HCT116 (cell line): ENCODE results near the gene MATK. TPM values are rescaled to one million over a fixed set of nuclear protein-coding genes. Genes with fewer than 3 reads are reported as not detected.

Experiments used
- ATAC-seq: fragments of 200-7000 bp; cut with Tn5 transposase; 2 replicates; pipeline ENCODE4 v1.9.1; 2020; ENCODE audit warnings: mild to moderate bottlenecking, moderate library complexity
- BruUV-seq: library from RNA; stranded (reverse); fragments of 400-500 nt; replicated peaks from 2 replicates; lab custom pipeline; 2021; lab: Mats Ljungman, UMichigan
- CTCF ChIA-PET: fragments of 300-600 bp; sonication (Branson Sonifier 250); formaldehyde crosslinking; loops from one replicate; lab custom pipeline; 2021; ENCODE audit warnings: antibody characterized with exemption; lab: Charles Lee
- POLR2A ChIA-PET: fragments of 300-600, 350-600 bp; sonication (Branson Sonifier 250); formaldehyde crosslinking; loops from one replicate; lab custom pipeline; 2021; ENCODE audit warnings: antibody characterized with exemption; lab: Charles Lee
- RAD21 ChIA-PET, 2 experiments: fragments of 300-600 bp; sonication (Branson Sonifier 250); formaldehyde crosslinking; loops; one replicate each; lab custom pipeline; 2023; ENCODE audit warnings: low total read pairs in 2 of 2; ENCODE audit not compliant: uncharacterized antibody in 2 of 2, unreplicated experiment in 2 of 2, low non-redundant PET in 1 of 2; lab: Charles Lee
- DNase-seq: peaks from one replicate; pipeline ENCODE4 v3.0.0-alpha.2; 2010; ENCODE audit warnings: low read depth, low spot score
- H2AFZ ChIP-seq: fragments of 200-600 bp; shearing (Covaris generic), sonication (generic); 2 replicates; pipeline ENCODE4 v1.6.1; 2017; ENCODE audit warnings: low read depth, mixed run types, mixed read lengths, antibody characterized with exemption, low read length; ENCODE audit not compliant: poor library complexity, severe bottlenecking
- H3K27ac ChIP-seq: 2 replicates; pipeline ENCODE4 v1.5.1; 2012; ENCODE audit warnings: low read depth, low read length
- H3K27me3 ChIP-seq: fragments of 200-600 bp; sonication (generic); 2 replicates; pipeline ENCODE4 v1.6.1; 2016; ENCODE audit warnings: mixed run types, low read length, mixed read lengths; ENCODE audit not compliant: insufficient read depth
- H3K36me3 ChIP-seq, 2 experiments: fragments of 200-500 bp in 1 of 2; fragments of 200-600 bp in 1 of 2; sonication (Bioruptor generic) in 1 of 2; sonication (generic) in 1 of 2; 2 replicates each; pipeline versions ENCODE4 v1.5.1 to v1.6.1; 2014 to 2016; ENCODE audit warnings: low read length in 2 of 2, inconsistent platforms in 1 of 2, mixed read lengths in 1 of 2, mixed run types in 1 of 2; ENCODE audit not compliant: insufficient read depth in 2 of 2, control insufficient read depth in 1 of 2
- H3K4me1 ChIP-seq, 2 experiments: fragments of 200-600 bp in 1 of 2; sonication (generic) in 1 of 2; 2 replicates each; pipeline versions ENCODE4 v1.5.1 to v1.6.1; 2012 to 2017; ENCODE audit warnings: low read length in 2 of 2, inconsistent platforms in 1 of 2, mild to moderate bottlenecking in 1 of 2, mixed read lengths in 1 of 2, mixed run types in 1 of 2, moderate library complexity in 1 of 2; ENCODE audit not compliant: insufficient read depth in 2 of 2, control insufficient read depth in 1 of 2
- H3K4me2 ChIP-seq: fragments of 200-600 bp; sonication (generic); 2 replicates; pipeline ENCODE4 v1.6.1; 2017; ENCODE audit warnings: mixed run types, low read length, mixed read lengths
- H3K4me3 ChIP-seq, 2 experiments: fragments of 200-600 bp in 1 of 2; sonication (generic) in 1 of 2; replicated peaks in 1 of 2; 2 replicates each; pipeline ENCODE4 v1.5.1; 2011 to 2016; ENCODE audit warnings: low read length in 2 of 2, control low read depth in 1 of 2, low read depth in 1 of 2, mild to moderate bottlenecking in 1 of 2, mixed read lengths in 1 of 2, mixed run types in 1 of 2
- H3K79me2 ChIP-seq: fragments of 200-600 bp; sonication (generic); 2 replicates; pipeline ENCODE4 v1.6.1; 2017; ENCODE audit warnings: mild to moderate bottlenecking, mixed run types, low read length, moderate library complexity, mixed read lengths; ENCODE audit not compliant: insufficient read depth
- H3K9ac ChIP-seq: fragments of 200-600 bp; sonication (generic); 2 replicates; pipeline ENCODE4 v1.6.1; 2016; ENCODE audit warnings: low read length, mixed read lengths
- H3K9me2 ChIP-seq: fragments of 200-600 bp; sonication (generic), shearing (Covaris generic); 2 replicates; pipeline ENCODE4 v1.6.1; 2017; ENCODE audit warnings: mixed run types, mild to moderate bottlenecking, moderate library complexity; ENCODE audit not compliant: insufficient read depth
- H3K9me3 ChIP-seq, 2 experiments: fragments of 200-500 bp in 1 of 2; fragments of 200-600 bp in 1 of 2; sonication (Bioruptor generic) in 1 of 2; sonication (generic) in 1 of 2; 2 replicates each; pipeline ENCODE4 v1.6.1; 2014 to 2017; ENCODE audit warnings: low read length in 2 of 2, mixed read lengths in 2 of 2, inconsistent platforms in 1 of 2, low read depth in 1 of 2, mild to moderate bottlenecking in 1 of 2, mixed run types in 1 of 2, moderate library complexity in 1 of 2; ENCODE audit not compliant: control insufficient read depth in 1 of 2, insufficient read depth in 1 of 2
- H4K20me1 ChIP-seq: fragments of 200-600 bp; sonication (generic), shearing (Covaris generic); 2 replicates; pipeline ENCODE4 v1.6.1; 2017; ENCODE audit warnings: mixed run types, mild to moderate bottlenecking, moderate library complexity; ENCODE audit not compliant: insufficient read depth
- ATF3 ChIP-seq: IDR thresholded peaks from 2 replicates; pipeline ENCODE4 v1.6.1; 2012
- CBX3 ChIP-seq: IDR thresholded peaks from 2 replicates; pipeline ENCODE4 v1.6.1; 2012; ENCODE audit warnings: low read depth
- CEBPB ChIP-seq: IDR thresholded peaks from 2 replicates; pipeline ENCODE4 v1.6.1; 2012; ENCODE audit warnings: low read depth
- ELF1 ChIP-seq: IDR thresholded peaks from 2 replicates; pipeline ENCODE4 v1.6.1; 2012; ENCODE audit warnings: low read depth, borderline replicate concordance
- EZH2 ChIP-seq: fragments of 200-600 bp; sonication (generic); IDR thresholded peaks from 2 replicates; pipeline ENCODE4 v1.6.1; 2017; ENCODE audit warnings: antibody characterized with exemption, mixed run types
- EZH2phosphoT487 ChIP-seq: fragments of 200-600 bp; IDR thresholded peaks from 2 replicates; pipeline ENCODE4 v1.6.1; 2018; ENCODE audit warnings: antibody characterized with exemption, borderline replicate concordance
- FOSL1 ChIP-seq: IDR thresholded peaks from 2 replicates; pipeline ENCODE4 v1.6.1; 2012; ENCODE audit warnings: low read depth
- JUND ChIP-seq: IDR thresholded peaks from 2 replicates; pipeline ENCODE4 v1.6.1; 2012
- POLR2A ChIP-seq: IDR thresholded peaks from 2 replicates; pipeline ENCODE4 v1.7.0; 2011; ENCODE audit warnings: borderline replicate concordance; ENCODE audit not compliant: insufficient read depth, insufficient read length; ENCODE audit errors: extremely low read depth
- RAD21 ChIP-seq: IDR thresholded peaks from 2 replicates; pipeline ENCODE4 v1.6.1; 2012; ENCODE audit warnings: low read depth, mild to moderate bottlenecking
- SIN3A ChIP-seq: IDR thresholded peaks from 2 replicates; pipeline ENCODE4 v1.6.1; 2012; ENCODE audit warnings: low read depth
- SP1 ChIP-seq: IDR thresholded peaks from 2 replicates; pipeline ENCODE4 v1.6.1; 2012; ENCODE audit warnings: low read depth
- SRF ChIP-seq: IDR thresholded peaks from 2 replicates; pipeline ENCODE4 v1.6.1; 2012; ENCODE audit warnings: low read depth
- TCF7L2 ChIP-seq: IDR thresholded peaks from 2 replicates; pipeline ENCODE4 v1.7.0; 2011; ENCODE audit warnings: borderline replicate concordance, inconsistent platforms; ENCODE audit not compliant: insufficient read depth, insufficient read length; ENCODE audit errors: extremely low read depth
- YY1 ChIP-seq: IDR thresholded peaks from 2 replicates; pipeline ENCODE4 v1.6.1; 2011; ENCODE audit warnings: low read length, low read depth, moderate library complexity, mild to moderate bottlenecking; ENCODE audit not compliant: insufficient replicate concordance; ENCODE audit errors: extremely low read depth
- ZBTB33 ChIP-seq: IDR thresholded peaks from 2 replicates; pipeline ENCODE4 v1.6.1; 2011; ENCODE audit warnings: mild to moderate bottlenecking, low read length, moderate library complexity; ENCODE audit not compliant: insufficient replicate concordance; ENCODE audit errors: extremely low read depth
- ZFX ChIP-seq: fragments of 450-650 bp; IDR thresholded peaks from 2 replicates; pipeline ENCODE4 v1.6.1; 2017
- ZNF274 ChIP-seq: fragments of 200-500 bp; sonication (Bioruptor generic); IDR thresholded peaks from 2 replicates; pipeline ENCODE4 v1.6.1; 2014; ENCODE audit warnings: mild to moderate bottlenecking, low read depth, low read length, inconsistent platforms
- intact Hi-C: fragments of 100-400 bp; cut with micrococcal nuclease; formaldehyde crosslinking; loops from 2 replicates; pipeline ENCODE4 v1.10.0; 2022
- total RNA-seq: library from RNA; stranded (reverse); gene quantifications from one replicate; pipeline ENCODE4 v1.2.1, GENCODE V29; 2021; ENCODE audit not compliant: unreplicated experiment

Gene MATK
- total RNA-seq, 1 experiment from 2014 or later: not detected

- CTCF ChIA-PET: no interaction called here
- POLR2A ChIA-PET: no interaction called here
- BruUV-seq: no TSS peak
Measured at GRCh38 chr19:3775831-3776230, 10.3 kb downstream of the MATK start.

GRCh38 chr19:3775374-3775711 lies 10.8 kb downstream of the MATK start:
- intact Hi-C loops: no loop called here

More at GRCh38 chr19:3775831-3776230, 10.3 kb downstream of the MATK start:
- no peak for ATAC-seq
- DNase-seq: no peak
- H3K4me2 ChIP-seq: no peak overlapping the region
- H4K20me1 ChIP-seq: no peaks in the 10 kb centered on the region
- H3K9me3 ChIP-seq: peaks cover 0 to 2% of the 10 kb centered on the region in 2 experiments; a peak in 2 of 4 replicates
- no peak overlapping the region for H3K4me3 ChIP-seq
- no peak overlapping the region for H3K27ac ChIP-seq
- no peak overlapping the region for H2AFZ ChIP-seq
- H3K36me3 ChIP-seq: no peaks in the 10 kb centered on the region
- intact Hi-C loops: no loop called here
- H3K4me1 ChIP-seq: no peaks in the 10 kb centered on the region
- H3K9ac ChIP-seq: no peak overlapping the region
- RAD21 ChIA-PET: no interaction called here
- H3K9me2 ChIP-seq: no peaks in the 10 kb centered on the region
- no peak for TF ChIP-seq EZH2
- no peaks in the 10 kb centered on the region for H3K27me3 ChIP-seq
- H3K79me2 ChIP-seq: no peaks in the 10 kb centered on the region

More at GRCh38 chr19:3775374-3775711, 10.8 kb downstream of the MATK start:
- H3K4me2 ChIP-seq: no peak overlapping the region
- H3K9ac ChIP-seq: no peak overlapping the region
- no peaks in the 10 kb centered on the region for H3K9me3 ChIP-seq
- H4K20me1 ChIP-seq: no peaks in the 10 kb centered on the region
- H2AFZ ChIP-seq: no peak overlapping the region
- ChIA-PET RAD21 (no interaction called here), POLR2A (interaction anchor here (1.2 kb wide), 1 partner anchor 12 kb away, joined by 5 read pairs; the partner anchor contains the start of gene MRPL54), CTCF (no interaction called here)
- no peaks in the 10 kb centered on the region for H3K4me1 ChIP-seq
- DNase-seq: no peak
- H3K9me2 ChIP-seq: no peaks in the 10 kb centered on the region
- H3K4me3 ChIP-seq: no peak overlapping the region
- no peaks in the 10 kb centered on the region for H3K27me3 ChIP-seq
- BruUV-seq: no TSS peak
- no peak overlapping the region for H3K27ac ChIP-seq
- no peaks in the 10 kb centered on the region for H3K79me2 ChIP-seq
- no peak for ATAC-seq
- no peaks in the 10 kb centered on the region for H3K36me3 ChIP-seq
- no peak for TF ChIP-seq CEBPB
- TF ChIP-seq POLR2A: no peak
- TF ChIP-seq JUND: no peak
- no peak for TF ChIP-seq ZBTB33
- no peak for TF ChIP-seq YY1
- no peak for TF ChIP-seq SIN3A
- no peak for TF ChIP-seq EZH2phosphoT487
- TF ChIP-seq ZFX: no peak
- no peak for TF ChIP-seq FOSL1
- no peak for TF ChIP-seq CBX3
- no peak for TF ChIP-seq SP1
- TF ChIP-seq ATF3: no peak
- no peak for TF ChIP-seq ELF1
- TF ChIP-seq SRF: no peak
- TF ChIP-seq TCF7L2: no peak
- no peak for TF ChIP-seq ZNF274
- no peak for TF ChIP-seq EZH2
- no peak for TF ChIP-seq RAD21
